ENCODE results near the gene PTPRA. TPM values are rescaled to one million over a fixed set of nuclear protein-coding genes. Genes with fewer than 3 reads are reported as not detected.
"Not testable (repeated sequence)": the region's sequence is repeated elsewhere in the genome, so short reads cannot be mapped to it uniquely, and the experiment has no call there.

The PTPRA gene
- polyA plus RNA-seq, 1 experiment, result 87.4 TPM

GRCh38 chr20:3051385-3052019 lies 178.2 kb downstream of the PTPRA start:
- Histone ChIP-seq H3K4me3 (ENCODE audit: low read depth, low read length) (no peak overlapping the region), H3K27ac (ENCODE audit: low read depth, low read length) (no peak overlapping the region), H3K9me3 (ENCODE audit: control insufficient read depth, insufficient read depth, low read length) (no peaks in the 10 kb centered on the region; the same call in 1 of the 2 replicates), H3K27me3 (ENCODE audit: control insufficient read depth, insufficient read depth, low read length) (no peaks in the 10 kb centered on the region)
- ChIA-PET CTCF (interaction anchor here (0.7 kb wide), 1 partner anchor 26 kb away, joined by 3 read pairs; no protein-coding TSS in a partner anchor), POLR2A (no interaction called here)
- no peak for DNase-seq (ENCODE audit: low read depth, low spot score)
- no peak for TF ChIP-seq CTCF (IDR thresholded peaks at IDR 0.05; ENCODE audit: low read depth, low read length)

- no peaks in the 10 kb centered on the region for H3K9me3 ChIP-seq (ENCODE audit: control insufficient read depth, insufficient read depth, low read length)
- POLR2A ChIA-PET, result no interaction called here
- no peak overlapping the region for H3K27ac ChIP-seq (ENCODE audit: low read depth, low read length)
- DNase-seq (ENCODE audit: low read depth, low spot score), result no peak
- no peak for TF ChIP-seq CTCF (IDR thresholded peaks at IDR 0.05; ENCODE audit: low read depth, low read length)
- no peak overlapping the region for H3K4me3 ChIP-seq (ENCODE audit: low read depth, low read length)
- CTCF ChIA-PET, result no interaction called here
- H3K27me3 ChIP-seq (ENCODE audit: control insufficient read depth, insufficient read depth, low read length), result no peaks in the 10 kb centered on the region
Observed at GRCh38 chr20:3059489-3059888, 186.2 kb downstream of the PTPRA start.

GRCh38 chr20:3064119-3064518 lies 190.8 kb downstream of the PTPRA start:
- DNase-seq (ENCODE audit: low read depth, low spot score); H3K27me3 ChIP-seq (ENCODE audit: control insufficient read depth, insufficient read depth, low read length); POLR2A ChIA-PET; H3K4me3 ChIP-seq (ENCODE audit: low read depth, low read length); H3K9me3 ChIP-seq (ENCODE audit: control insufficient read depth, insufficient read depth, low read length); H3K27ac ChIP-seq (ENCODE audit: low read depth, low read length); CTCF ChIA-PET: not testable (repeated sequence)

GRCh38 chr20:3067139-3068014 lies 194.1 kb downstream of the PTPRA start:
- no peak for TF ChIP-seq CTCF (IDR thresholded peaks at IDR 0.05; ENCODE audit: low read depth, low read length)
- CTCF ChIA-PET, result interaction anchor here (1.1 to 1.8 kb wide), 2 partner anchors 13 to 14 kb away, joined by 6 to 8 read pairs; no protein-coding TSS in a partner anchor
- no peak for DNase-seq (ENCODE audit: low read depth, low spot score)
- Histone ChIP-seq H3K9me3 (ENCODE audit: control insufficient read depth, insufficient read depth, low read length) (peaks cover 1% of the 10 kb centered on the region; the same call in 1 of the 2 replicates), H3K27me3 (ENCODE audit: control insufficient read depth, insufficient read depth, low read length) (peaks cover 8% of the 10 kb centered on the region), H3K27ac (ENCODE audit: low read depth, low read length) (no peak overlapping the region), H3K4me3 (ENCODE audit: low read depth, low read length) (no peak overlapping the region)
- POLR2A ChIA-PET, result interaction anchor here (0.6 to 0.7 kb wide), 2 partner anchors 15 to 35 kb away, joined by 3 to 9 read pairs; no protein-coding TSS in a partner anchor

GRCh38 chr20:3068075-3068474 lies 194.8 kb downstream of the PTPRA start:
- POLR2A ChIA-PET, result no interaction called here
- TF ChIP-seq CTCF (IDR thresholded peaks at IDR 0.05; ENCODE audit: low read depth, low read length), result no peak
- DNase-seq (ENCODE audit: low read depth, low spot score), result no peak
- Histone ChIP-seq H3K9me3 (ENCODE audit: control insufficient read depth, insufficient read depth, low read length) (peaks cover 5% of the 10 kb centered on the region; the same call in 1 of the 2 replicates), H3K27me3 (ENCODE audit: control insufficient read depth, insufficient read depth, low read length) (peaks cover 15% of the 10 kb centered on the region), H3K27ac (ENCODE audit: low read depth, low read length) (no peak overlapping the region), H3K4me3 (ENCODE audit: low read depth, low read length) (no peak overlapping the region)
- CTCF ChIA-PET, result interaction anchor here (1.8 kb wide), 1 partner anchor 14 kb away, joined by 8 read pairs; no protein-coding TSS in a partner anchor
